Stimulated activated CD4-positive, alpha-beta T cell treated with anti-CD3 and anti-CD28 coated beads, Interleukin-1b, Interleukin-23, amount 100 ng/mL, for 24 hours (primary cell): Measurements from ENCODE around the gene C3orf20.

ENCODE experiments used
- DNase-seq, 4 experiments: peaks; one replicate each; pipeline ENCODE4 v3.0.0-alpha.2; 2020; ENCODE audit warnings: low read depth in 4 of 4, low spot score in 1 of 4

Gene C3orf20

DNA sequence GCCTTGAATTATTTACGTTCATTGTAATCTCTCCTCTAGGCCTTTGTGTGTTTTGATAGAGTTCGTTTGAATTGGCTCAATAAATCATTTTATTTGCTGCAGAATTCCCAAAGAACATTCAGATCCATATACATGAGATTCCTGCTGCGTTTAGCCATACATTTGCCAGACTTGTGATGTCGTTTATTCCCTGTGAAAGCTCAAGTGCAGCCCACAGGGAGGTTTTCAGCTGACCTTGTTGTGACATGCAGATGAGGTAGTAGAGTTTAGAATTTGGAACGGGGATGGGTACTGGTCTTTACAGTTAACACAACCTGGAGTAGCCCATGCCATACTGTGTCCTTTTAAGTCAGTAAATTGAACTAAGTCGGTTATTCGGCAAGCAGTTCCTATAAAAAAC is at the start of gene C3orf20:
TSS of gene C3orf20 (plus strand) at position 301 of the 400 bp plus-strand sequence. CDS start 7,573 bp downstream, outside the sequence.
- DNase-seq: no peak

DNA sequence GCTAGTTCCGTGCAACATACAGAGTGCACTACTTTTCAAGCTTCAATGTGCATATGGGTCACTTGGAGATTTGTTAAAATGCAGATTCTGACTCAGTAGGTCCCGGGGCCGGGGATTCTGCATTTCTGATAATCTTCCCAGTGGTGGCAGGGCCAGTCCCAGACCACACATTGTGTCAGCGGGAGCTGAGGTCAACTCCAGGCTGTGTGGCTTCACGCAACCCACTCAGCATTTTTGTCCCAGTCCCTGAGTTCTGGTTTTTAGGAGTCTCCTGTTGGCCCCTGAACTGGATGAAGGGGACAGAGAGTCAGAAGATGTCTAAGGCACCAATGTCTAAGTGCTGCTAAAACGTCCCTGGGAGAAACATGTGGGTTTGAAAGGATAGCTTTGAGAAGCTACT is 49.5 kb upstream of the C3orf20 start:
- no peak for DNase-seq

- DNase-seq: no peak
These were observed 47.1 kb upstream of the C3orf20 start for GRCh38 chr3:14627815-14628214.

GRCh38 chr3:14628406-14628805 is 46.5 kb upstream of the C3orf20 start:
- DNase-seq: no peak

DNA sequence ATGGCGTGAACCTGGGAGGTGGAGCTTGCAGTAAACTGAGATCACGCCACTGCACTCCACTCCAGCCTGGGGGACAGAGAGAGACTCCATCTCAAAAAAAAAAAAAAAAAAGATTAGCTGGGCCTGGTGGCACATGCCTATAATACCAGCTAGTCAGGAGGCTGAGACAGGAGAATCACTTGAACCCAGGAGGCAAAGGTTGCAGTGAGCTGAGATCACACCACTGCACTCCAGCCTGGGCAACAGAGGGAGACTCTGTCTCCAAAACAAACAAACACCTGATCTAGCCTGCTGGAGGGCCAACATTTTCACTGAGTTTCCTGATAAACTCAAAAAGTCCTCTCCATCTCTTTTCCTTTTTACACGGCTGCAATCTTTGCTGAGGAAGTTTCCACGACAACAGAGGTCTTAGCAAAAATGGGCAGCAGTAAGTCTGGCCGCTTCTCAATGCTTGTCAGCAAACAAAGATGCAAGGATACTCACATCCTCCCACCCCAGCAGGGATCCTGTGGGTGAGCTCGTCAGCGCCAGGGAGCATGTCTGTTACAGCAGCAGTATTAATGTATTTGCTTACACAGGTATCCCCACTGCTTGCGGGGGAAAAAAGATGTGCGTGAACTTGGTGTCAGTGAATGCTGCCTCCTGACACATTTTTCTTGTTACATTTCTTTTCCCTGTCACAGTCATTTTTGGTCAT is 44.4 kb upstream of the C3orf20 start:
- no peak for DNase-seq

DNA sequence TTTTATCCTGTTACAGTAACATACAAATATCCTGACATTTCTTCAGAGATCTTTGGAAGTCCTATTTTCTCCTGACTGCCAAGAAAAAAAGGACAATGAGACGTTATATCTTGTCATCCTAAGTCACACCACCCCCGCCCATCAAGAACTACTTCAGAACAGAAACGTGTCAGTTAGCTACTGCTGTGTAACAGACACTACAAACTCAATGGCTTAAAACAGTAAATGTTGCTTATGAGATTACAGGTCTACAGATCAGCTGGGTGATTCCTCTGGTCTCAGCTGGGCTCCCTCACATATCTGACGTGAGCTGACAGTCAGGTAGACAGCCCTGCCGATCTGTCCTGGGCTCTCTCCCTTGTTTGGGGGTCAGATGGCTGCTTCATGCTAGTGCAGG is 43.8 kb upstream of the C3orf20 start:
- no peak for DNase-seq

DNA sequence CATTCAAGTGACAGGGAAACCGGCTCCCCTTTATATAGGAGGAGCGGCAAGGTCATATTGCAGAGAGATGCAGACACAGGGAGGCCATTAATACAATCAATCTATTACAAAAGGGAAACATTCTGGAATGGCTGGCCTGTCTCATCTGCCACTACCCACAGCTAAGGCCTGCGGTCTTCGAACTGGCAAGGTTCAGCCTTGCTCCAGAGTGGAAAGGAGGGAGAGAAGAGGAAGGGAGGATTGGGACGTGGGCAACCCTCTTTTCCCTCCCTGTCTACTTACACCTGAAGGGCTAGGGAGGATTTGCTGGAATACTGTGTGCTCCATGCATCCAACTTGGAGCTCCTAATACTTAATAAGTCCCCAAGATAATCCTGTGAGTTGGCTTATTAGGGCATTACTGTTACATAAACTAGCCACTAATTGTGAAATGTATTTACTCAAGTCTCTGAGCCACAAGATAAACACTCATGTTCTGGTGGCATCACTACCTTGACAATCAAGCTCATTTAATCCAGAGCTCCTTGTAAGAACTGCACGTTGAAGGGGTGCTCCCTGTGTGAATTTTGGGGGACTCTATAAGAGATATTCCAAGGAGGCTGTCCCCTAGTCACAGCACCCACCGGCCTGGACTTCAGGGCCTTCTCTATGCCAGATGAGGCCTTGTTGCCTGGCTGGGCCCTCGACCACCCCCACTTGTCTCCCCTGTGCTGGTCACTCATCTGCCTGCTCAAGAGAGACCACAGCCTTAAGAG is 43.1 kb upstream of the C3orf20 start:
- no peak for DNase-seq

DNA sequence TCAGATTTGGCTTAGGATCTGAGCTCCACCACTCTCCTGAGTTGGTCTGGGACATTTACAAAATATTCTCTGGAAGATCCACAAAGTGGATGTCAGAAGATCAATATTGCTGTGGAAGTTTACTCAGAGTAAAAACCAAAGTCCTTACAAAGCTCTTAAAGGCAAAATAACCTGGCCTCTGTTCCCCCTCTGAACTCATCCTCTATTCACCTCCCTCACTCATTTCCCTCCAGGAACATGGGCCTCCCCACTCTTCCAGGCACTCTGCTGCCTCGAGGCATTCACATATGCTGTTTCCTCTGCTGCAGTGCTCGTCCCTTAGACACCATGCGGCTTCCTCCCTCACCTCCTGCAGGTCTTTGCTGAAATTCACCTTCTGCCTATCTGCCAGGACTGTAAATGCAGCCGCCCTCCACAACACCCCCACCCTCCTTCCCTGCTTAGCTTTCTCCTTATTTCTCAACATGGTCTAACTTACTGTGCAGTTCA is 42.5 kb upstream of the C3orf20 start:
- no peak for DNase-seq

DNA sequence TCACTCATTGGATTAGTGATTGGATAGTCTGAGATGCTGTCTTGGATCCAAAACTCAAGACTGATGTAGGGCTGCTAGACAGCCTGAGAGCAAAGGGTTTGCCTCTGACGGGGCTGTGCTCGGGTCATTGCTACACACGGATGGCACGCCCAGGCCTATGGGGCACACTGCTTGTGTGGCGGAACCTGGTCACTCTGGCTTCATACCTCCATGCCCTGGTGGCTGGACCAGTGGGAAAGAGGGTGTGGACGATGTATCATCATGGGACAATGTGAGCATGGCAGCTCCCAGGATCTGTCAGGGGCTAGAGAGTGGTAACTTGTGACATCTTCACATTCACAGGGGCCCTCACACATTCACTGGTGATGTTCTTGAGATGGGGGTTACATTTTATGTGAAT is 41.5 kb upstream of the C3orf20 start:
- DNase-seq: no peak

- peak; percentile 7 to 42 (median 26) for DNase-seq
These were observed 41.0 kb upstream of the C3orf20 start for GRCh38 chr3:14633819-14634424.

GRCh38 chr3:14634763-14635400 is 40.1 kb upstream of the C3orf20 start:
- DNase-seq: no peak

- DNase-seq: no peak
These were observed 38.3 kb upstream of the C3orf20 start for GRCh38 chr3:14636496-14637087.

GRCh38 chr3:14640157-14640562 is 34.8 kb upstream of the C3orf20 start:
- no peak for DNase-seq

GRCh38 chr3:14640734-14641133 is 34.2 kb upstream of the C3orf20 start:
- DNase-seq: no peak

DNA sequence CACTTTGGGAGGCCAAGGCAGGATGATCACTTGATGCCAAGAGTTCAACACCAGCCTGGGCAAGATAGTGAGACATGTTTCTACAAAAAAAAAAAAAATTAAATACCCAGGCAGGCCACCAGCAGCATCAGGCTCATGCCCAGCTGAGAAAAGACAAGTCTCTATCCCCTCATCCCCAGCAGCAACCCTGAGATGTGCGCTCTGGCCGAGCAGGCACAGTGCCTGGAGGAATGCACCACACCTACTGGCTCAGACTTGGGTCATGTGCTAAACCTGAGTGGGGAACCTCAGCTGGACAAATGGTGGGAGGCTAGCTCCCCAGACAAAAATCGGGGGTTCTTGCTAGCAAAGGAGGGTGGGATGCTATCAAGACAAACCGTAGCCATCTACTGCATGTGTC is 33.6 kb upstream of the C3orf20 start:
- no peak for DNase-seq

DNA sequence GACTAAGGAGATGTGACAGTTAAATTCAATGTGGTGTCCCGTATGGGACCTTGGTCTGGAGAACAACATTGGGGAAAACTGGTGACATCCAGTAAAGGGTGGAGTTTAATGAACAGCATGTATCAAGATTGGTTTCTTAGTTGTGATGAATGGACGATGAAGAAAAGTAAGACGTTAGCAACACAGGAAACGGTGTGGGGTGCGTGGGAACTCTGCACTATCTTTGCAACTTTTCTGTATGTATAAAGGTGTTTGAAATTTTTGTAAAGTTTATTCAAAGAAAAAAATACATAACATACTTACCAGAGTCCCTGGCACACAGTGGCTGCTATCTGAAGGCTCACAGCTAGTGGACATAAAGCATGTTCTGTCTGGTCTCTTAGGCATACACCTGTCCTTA is 29.5 kb upstream of the C3orf20 start:
- DNase-seq: no peak

DNA sequence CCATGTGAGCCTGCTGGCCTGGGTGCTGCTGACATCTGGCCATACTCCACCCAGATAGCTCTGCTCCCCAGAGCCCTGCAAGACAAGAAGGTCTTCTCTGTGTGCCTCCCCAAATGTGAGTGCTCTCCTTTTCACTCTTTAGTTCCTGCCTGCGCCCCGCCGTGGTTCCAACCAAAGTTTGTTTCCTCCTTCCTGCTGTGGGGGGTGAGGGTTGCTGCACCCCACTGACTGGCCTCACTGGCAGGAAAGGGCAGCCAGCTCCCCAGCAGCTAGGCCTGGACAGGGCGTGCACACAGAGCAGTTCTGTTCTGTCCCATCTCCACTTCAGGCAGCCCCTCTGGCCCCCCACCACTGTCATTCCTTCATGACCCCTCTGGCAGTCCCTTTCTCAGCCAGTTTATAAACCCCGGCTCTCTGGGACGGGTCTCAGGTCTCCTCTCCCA is 28.8 kb upstream of the C3orf20 start:
- no peak for DNase-seq

GRCh38 chr3:14646589-14647413 is 28.1 kb upstream of the C3orf20 start:
- DNase-seq: no peak

DNA sequence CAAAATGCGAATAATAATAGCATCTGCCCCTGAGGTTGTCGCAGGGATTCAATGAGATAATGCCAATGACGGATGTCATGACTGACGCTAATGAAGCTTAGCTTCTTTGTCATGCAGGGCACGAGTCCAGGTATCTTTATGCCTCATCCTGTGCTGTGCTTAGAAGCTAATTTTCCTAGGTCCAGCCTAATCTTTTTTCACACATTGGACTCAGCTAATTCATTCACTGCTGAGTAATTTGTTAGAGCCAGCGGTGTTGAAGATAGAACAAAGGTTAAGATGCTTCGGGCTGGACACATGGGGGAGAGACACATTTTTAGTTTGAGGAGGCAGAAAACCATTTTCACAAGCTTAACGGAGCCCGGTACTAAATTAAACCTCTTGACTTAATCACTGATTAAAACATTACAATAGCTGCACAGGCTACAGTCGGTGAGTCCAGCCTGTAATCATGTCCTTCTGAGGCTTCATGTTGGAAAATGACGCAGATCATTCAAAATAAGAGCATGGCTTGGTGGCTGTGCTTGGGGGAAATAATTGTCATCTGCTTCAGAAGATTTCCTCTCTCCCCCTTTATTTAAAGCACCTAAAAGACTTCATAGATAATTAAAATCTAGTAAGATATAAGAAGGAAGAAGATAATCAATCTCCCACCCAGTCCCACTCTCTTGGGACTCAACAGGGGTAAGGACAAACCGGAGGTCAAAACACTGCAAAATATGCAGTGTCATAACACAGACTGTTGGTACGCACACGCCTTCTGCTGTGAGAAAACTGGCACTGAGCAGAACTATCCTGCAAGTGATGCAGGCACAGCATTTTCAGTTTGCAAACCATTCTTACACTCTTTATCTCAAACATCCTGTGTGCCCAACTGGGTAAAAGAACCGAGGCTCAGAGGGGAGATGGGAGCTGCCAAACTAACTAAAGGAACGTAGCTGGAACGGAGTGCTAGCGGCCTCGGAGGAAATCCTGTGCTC is 26.7 kb upstream of the C3orf20 start:
- no peak for DNase-seq
